ENCODE measurements around the gene TMEM154.

The TMEM154 gene

GRCh38 chr4:152620218-152620617 is 59.6 kb downstream of the TMEM154 start:
- H3K79me2 ChIP-seq (ENCODE audit: insufficient read depth, low read length): no peaks in the 10 kb centered on the region
- no peaks in the 10 kb centered on the region for H3K4me1 ChIP-seq (ENCODE audit: insufficient read depth, low read length, severe bottlenecking)
- no peak overlapping the region for H3K27ac ChIP-seq (ENCODE audit: low read depth, low read length, poor library complexity, severe bottlenecking)
- H3K36me3 ChIP-seq (ENCODE audit: insufficient read depth, low read length): no peaks in the 10 kb centered on the region
- no peaks in the 10 kb centered on the region for H3F3A ChIP-seq (ENCODE audit: insufficient read depth, low read length)
- H4K20me1 ChIP-seq (ENCODE audit: insufficient read depth, low read length): no peaks in the 10 kb centered on the region
- H3K9me2 ChIP-seq (ENCODE audit: low read depth, low read length): no peaks in the 10 kb centered on the region
- TF ChIP-seq EZH2 (IDR thresholded peaks at IDR 0.05; ENCODE audit: borderline replicate concordance, low read length) (no peak), CTCF (IDR thresholded peaks at IDR 0.05; ENCODE audit: low read length) (no peak)
- no peak overlapping the region for H3K4me3 ChIP-seq (ENCODE audit: low read depth, low read length, poor library complexity, severe bottlenecking)
- H3K9ac ChIP-seq (ENCODE audit: low read length): no peak overlapping the region
- H3K27me3 ChIP-seq (ENCODE audit: insufficient read depth, low read length): no peaks in the 10 kb centered on the region
- no peak overlapping the region for H2AFZ ChIP-seq (ENCODE audit: low read length)
- H3K9me3 ChIP-seq (ENCODE audit: low read length): no peaks in the 10 kb centered on the region
- no peak overlapping the region for H3K4me2 ChIP-seq (ENCODE audit: low read length)

GRCh38 chr4:152619556-152619955 is 60.2 kb downstream of the TMEM154 start:
- TF ChIP-seq EZH2 (IDR thresholded peaks at IDR 0.05; ENCODE audit: borderline replicate concordance, low read length) (no peak), CTCF (IDR thresholded peaks at IDR 0.05; ENCODE audit: low read length) (no peak)

GRCh38 chr4:152618971-152619370 is 60.8 kb downstream of the TMEM154 start:
- TF ChIP-seq CTCF (IDR thresholded peaks at IDR 0.05; ENCODE audit: low read length) (no peak), EZH2 (IDR thresholded peaks at IDR 0.05; ENCODE audit: borderline replicate concordance, low read length) (no peak)
- H3K36me3 ChIP-seq (ENCODE audit: insufficient read depth, low read length): no peaks in the 10 kb centered on the region
- H3K4me1 ChIP-seq (ENCODE audit: insufficient read depth, low read length, severe bottlenecking): no peaks in the 10 kb centered on the region

More at GRCh38 chr4:152619556-152619955, 60.2 kb downstream of the TMEM154 start:
- Histone ChIP-seq H3K4me1 (ENCODE audit: insufficient read depth, low read length, severe bottlenecking) (no peaks in the 10 kb centered on the region), H3K9ac (ENCODE audit: low read length) (no peak overlapping the region), H3F3A (ENCODE audit: insufficient read depth, low read length) (no peaks in the 10 kb centered on the region), H3K27me3 (ENCODE audit: insufficient read depth, low read length) (no peaks in the 10 kb centered on the region), H4K20me1 (ENCODE audit: insufficient read depth, low read length) (no peaks in the 10 kb centered on the region), H3K36me3 (ENCODE audit: insufficient read depth, low read length) (no peaks in the 10 kb centered on the region), H3K9me2 (ENCODE audit: low read depth, low read length) (no peaks in the 10 kb centered on the region), H2AFZ (ENCODE audit: low read length) (no peak overlapping the region), H3K4me3 (ENCODE audit: low read depth, low read length, poor library complexity, severe bottlenecking) (no peak overlapping the region), H3K79me2 (ENCODE audit: insufficient read depth, low read length) (no peaks in the 10 kb centered on the region), H3K9me3 (ENCODE audit: low read length) (no peaks in the 10 kb centered on the region), H3K27ac (ENCODE audit: low read depth, low read length, poor library complexity, severe bottlenecking) (no peak overlapping the region), H3K4me2 (ENCODE audit: low read length) (no peak overlapping the region)

More at GRCh38 chr4:152618971-152619370, 60.8 kb downstream of the TMEM154 start:
- Histone ChIP-seq H3K27ac (ENCODE audit: low read depth, low read length, poor library complexity, severe bottlenecking) (no peak overlapping the region), H3K9me2 (ENCODE audit: low read depth, low read length) (no peaks in the 10 kb centered on the region), H3K79me2 (ENCODE audit: insufficient read depth, low read length) (no peaks in the 10 kb centered on the region), H2AFZ (ENCODE audit: low read length) (no peak overlapping the region), H3K9me3 (ENCODE audit: low read length) (no peaks in the 10 kb centered on the region), H3K4me3 (ENCODE audit: low read depth, low read length, poor library complexity, severe bottlenecking) (no peak overlapping the region), H3K9ac (ENCODE audit: low read length) (no peak overlapping the region), H3F3A (ENCODE audit: insufficient read depth, low read length) (no peaks in the 10 kb centered on the region), H4K20me1 (ENCODE audit: insufficient read depth, low read length) (no peaks in the 10 kb centered on the region), H3K4me2 (ENCODE audit: low read length) (no peak overlapping the region), H3K27me3 (ENCODE audit: insufficient read depth, low read length) (no peaks in the 10 kb centered on the region)

All from OCI-LY1 (cell line).